ENCODE data around the gene PLA2G2F. TPM values are rescaled to one million over a fixed set of nuclear protein-coding genes. Genes with fewer than 3 reads are reported as not detected.

The PLA2G2F gene
- total RNA-seq, 2 experiments from 2014 or later = not detected

DNA sequence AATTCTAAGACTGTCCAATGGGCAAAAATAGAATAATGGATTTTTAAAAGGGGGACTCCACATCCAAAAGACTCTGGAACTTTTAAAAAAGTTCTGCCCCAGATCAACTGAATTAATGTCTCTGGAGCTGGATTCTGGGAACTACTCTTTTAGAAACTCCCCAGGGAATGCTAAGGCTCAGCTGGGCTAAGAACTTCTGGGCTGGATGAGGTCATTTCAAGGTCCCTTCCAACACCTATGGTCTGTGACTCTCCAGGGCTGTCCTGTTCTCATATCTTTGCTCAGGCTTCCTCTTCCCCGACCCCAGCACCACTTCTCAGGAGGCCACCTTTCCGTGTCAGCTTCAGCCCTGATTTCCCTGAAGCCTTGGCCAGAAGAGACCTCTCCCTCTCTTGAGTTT is 60.7 kb downstream of the PLA2G2F start:
- H3K9me3 Mint-ChIP-seq = no peaks in the 10 kb centered on the region
- peaks cover 2% of the 10 kb centered on the region for H3K27me3 Mint-ChIP-seq (ENCODE audit: low read depth)
- CTCF ChIA-PET = interaction anchor here (1.7 kb wide), 1 partner anchor 13 kb away, joined by 5 read pairs; no protein-coding TSS in a partner anchor
- H3K27ac Mint-ChIP-seq = no peak overlapping the region
- intact Hi-C loops (cut with micrococcal nuclease) = no loop called here
- no peaks in the 10 kb centered on the region for H3K4me1 Mint-ChIP-seq (ENCODE audit: low read depth)
- no peak for DNase-seq
- no peaks in the 10 kb centered on the region for H3K36me3 Mint-ChIP-seq (ENCODE audit: low read depth)
- no peak overlapping the region for H3K4me3 Mint-ChIP-seq

Other genes with a start within 250 kb of the PLA2G2F start
- not detected for gene PLA2G2E, start 215.7 kb upstream of the PLA2G2F start, total RNA-seq
- not detected for gene PLA2G2A, start 159.7 kb upstream of the PLA2G2F start, total RNA-seq
- gene PLA2G5, start 69.1 kb upstream of the PLA2G2F start, total RNA-seq = not detected
- gene PLA2G2D, start 19.8 kb upstream of the PLA2G2F start, total RNA-seq = under 1 TPM; 0.19 to 0.35 TPM
- gene UBXN10, start 46.8 kb downstream of the PLA2G2F start, total RNA-seq = under 1 TPM; 0.27 to 0.33 TPM
- under 1 TPM; 0.94 to 0.95 TPM for gene PLA2G2C, start 47.2 kb downstream of the PLA2G2F start, total RNA-seq
- not detected for gene VWA5B1, start 151.6 kb downstream of the PLA2G2F start, total RNA-seq

All from activated naive CD4-positive, alpha-beta T cell treated with anti-CD3 and anti-CD28 coated beads for 36 hours (primary cell).